ENCODE data around the gene MOB4.
A peak's percentile ranks its signal among the peaks of the same experiment; 100 is the strongest.

MOB4 gene

GRCh38 chr2:197500503-197501131, 15.2 kb upstream of the MOB4 start:
- peak overlapping the region; percentile 97 for H3K4me3 ChIP-seq (ENCODE audit: control insufficient read depth, low read depth, low read length)
- no peak for DNase-seq (ENCODE audit: low read depth)
- TF ChIP-seq, protein P1, sequence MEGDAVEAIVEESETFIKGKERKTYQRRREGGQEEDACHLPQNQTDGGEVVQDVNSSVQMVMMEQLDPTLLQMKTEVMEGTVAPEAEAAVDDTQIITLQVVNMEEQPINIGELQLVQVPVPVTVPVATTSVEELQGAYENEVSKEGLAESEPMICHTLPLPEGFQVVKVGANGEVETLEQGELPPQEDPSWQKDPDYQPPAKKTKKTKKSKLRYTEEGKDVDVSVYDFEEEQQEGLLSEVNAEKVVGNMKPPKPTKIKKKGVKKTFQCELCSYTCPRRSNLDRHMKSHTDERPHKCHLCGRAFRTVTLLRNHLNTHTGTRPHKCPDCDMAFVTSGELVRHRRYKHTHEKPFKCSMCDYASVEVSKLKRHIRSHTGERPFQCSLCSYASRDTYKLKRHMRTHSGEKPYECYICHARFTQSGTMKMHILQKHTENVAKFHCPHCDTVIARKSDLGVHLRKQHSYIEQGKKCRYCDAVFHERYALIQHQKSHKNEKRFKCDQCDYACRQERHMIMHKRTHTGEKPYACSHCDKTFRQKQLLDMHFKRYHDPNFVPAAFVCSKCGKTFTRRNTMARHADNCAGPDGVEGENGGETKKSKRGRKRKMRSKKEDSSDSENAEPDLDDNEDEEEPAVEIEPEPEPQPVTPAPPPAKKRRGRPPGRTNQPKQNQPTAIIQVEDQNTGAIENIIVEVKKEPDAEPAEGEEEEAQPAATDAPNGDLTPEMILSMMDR (IDR thresholded peaks at IDR 0.05; ENCODE audit: control insufficient read depth, insufficient read depth, low read depth, low read length, missing control alignments) = no peak

- no peak for DNase-seq (ENCODE audit: low read depth)
- TF ChIP-seq, protein P1 (IDR thresholded peaks at IDR 0.05; ENCODE audit: control insufficient read depth, insufficient read depth, low read depth, low read length, missing control alignments) = no peak
- no peak overlapping the region for H3K4me3 ChIP-seq (ENCODE audit: control insufficient read depth, low read depth, low read length)
Measured at GRCh38 chr2:197502201-197502600, 13.7 kb upstream of the MOB4 start.

DNA sequence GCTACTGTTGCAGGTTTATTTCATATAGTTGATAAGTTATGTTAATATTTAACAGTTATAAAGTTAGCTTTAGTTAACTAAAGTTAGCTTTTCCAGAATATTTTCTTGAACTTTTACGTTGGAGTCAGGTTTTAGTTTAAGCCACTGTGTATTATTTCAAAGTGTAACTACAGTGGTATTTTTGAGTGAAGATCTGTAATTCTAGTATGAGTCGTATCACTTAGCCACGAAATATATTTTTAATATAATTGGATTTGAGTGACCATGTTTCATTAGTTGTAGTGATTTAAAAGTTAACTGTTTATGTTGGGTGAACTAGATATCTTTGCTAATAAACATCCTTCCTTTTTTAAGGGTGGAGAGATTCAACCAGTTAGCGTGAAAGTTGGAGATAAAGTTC, 13.2 kb upstream of the MOB4 start:
- no peak for DNase-seq (ENCODE audit: low read depth)
- no peak overlapping the region for H3K4me3 ChIP-seq (ENCODE audit: control insufficient read depth, low read depth, low read length)

DNA sequence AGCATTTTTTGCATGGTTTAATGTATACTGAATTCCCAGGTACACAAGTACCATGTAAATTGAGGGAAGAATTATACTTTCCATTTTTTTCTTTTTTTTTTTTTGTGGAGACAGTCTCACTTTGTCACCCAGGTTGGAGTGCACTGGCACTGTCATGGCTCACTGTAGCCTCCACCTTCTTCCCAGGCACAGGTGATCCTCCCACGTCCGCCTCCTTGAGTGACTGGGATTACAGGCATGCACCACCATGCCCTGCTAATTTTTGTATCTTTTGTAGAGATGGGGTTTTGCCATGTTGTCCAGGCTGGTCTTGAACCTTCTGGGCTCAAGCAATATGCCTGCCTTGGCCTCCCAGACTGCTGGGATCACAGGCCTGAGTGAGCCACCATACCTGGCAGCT, 11.9 kb upstream of the MOB4 start:
- H3K4me3 ChIP-seq (ENCODE audit: control insufficient read depth, low read depth, low read length) = no peak overlapping the region
- TF ChIP-seq, protein P1 (IDR thresholded peaks at IDR 0.05; ENCODE audit: control insufficient read depth, insufficient read depth, low read depth, low read length, missing control alignments) = no peak
- no peak for DNase-seq (ENCODE audit: low read depth)

More for the DNA sequence above, 13.2 kb upstream of the MOB4 start:
- TF ChIP-seq, protein P1 (IDR thresholded peaks at IDR 0.05; ENCODE audit: control insufficient read depth, insufficient read depth, low read depth, low read length, missing control alignments) = no peak

DNA sequence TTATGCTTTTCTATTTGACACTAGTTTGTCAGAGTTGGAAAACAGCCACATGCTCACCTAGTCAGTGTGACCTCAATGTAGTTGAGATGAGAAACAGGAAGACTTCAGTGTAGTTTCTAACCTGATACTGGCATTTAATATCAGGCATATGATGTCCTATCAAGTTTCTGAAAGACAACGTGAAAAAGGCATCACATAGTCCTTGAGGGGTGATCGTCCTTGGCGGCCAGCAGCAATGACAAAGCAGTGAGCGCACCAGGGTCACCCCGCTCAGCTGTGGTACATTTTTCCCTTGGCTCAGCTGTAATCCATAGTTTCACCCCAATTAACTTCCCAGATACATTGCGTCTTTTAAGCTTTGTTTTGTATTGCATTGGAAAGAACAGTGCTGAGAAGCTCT, 11.4 kb upstream of the MOB4 start:
- H3K4me3 ChIP-seq (ENCODE audit: control insufficient read depth, low read depth, low read length) = no peak overlapping the region
- no peak for DNase-seq (ENCODE audit: low read depth)
- TF ChIP-seq, protein P1 (IDR thresholded peaks at IDR 0.05; ENCODE audit: control insufficient read depth, insufficient read depth, low read depth, low read length, missing control alignments) = no peak

GRCh38 chr2:197506658-197507057, 9.2 kb upstream of the MOB4 start:
- H3K4me3 ChIP-seq (ENCODE audit: control insufficient read depth, low read depth, low read length) = no peak overlapping the region
- TF ChIP-seq, protein P1 (IDR thresholded peaks at IDR 0.05; ENCODE audit: control insufficient read depth, insufficient read depth, low read depth, low read length, missing control alignments) = no peak
- no peak for DNase-seq (ENCODE audit: low read depth)
